Tibial nerve (tissue), 4 donors: Measurements from ENCODE around the gene CRTC1. TPM values are rescaled to one million over a fixed set of nuclear protein-coding genes. Genes with fewer than 3 reads are reported as not detected.

Experiments used
- DNase-seq, 2 donors: peaks; one replicate each; pipeline ENCODE4 v3.0.0-alpha.2; 2019; ENCODE audit warnings: low spot score in 2 of 2
- H3K27ac ChIP-seq, 4 donors: fragments of 200-600 bp; sonication (generic) in 3 of 4; one replicate each; pipeline ENCODE4 v1.5.1; 2017 to 2019; ENCODE audit warnings: mild to moderate bottlenecking in 1 of 4
- H3K27me3 ChIP-seq, 2 donors: fragments of 200-600 bp; sonication (generic) in 1 of 2; one replicate each; pipeline versions ENCODE4 v1.5.1 to v1.6.0; 2017 to 2019
- H3K36me3 ChIP-seq, 3 donors: fragments of 200-600 bp; sonication (generic); one replicate each; pipeline ENCODE4 v1.5.1; 2018 to 2019
- H3K4me1 ChIP-seq, 4 donors: fragments of 200-600 bp; sonication (generic) in 3 of 4; one replicate each; pipeline ENCODE4 v1.5.1; 2017 to 2019
- H3K4me3 ChIP-seq, 4 donors: fragments of 200-600 bp; sonication (generic) in 3 of 4; one replicate each; pipeline ENCODE4 v1.5.1; 2017 to 2019; ENCODE audit warnings: mild to moderate bottlenecking in 1 of 4, moderate library complexity in 1 of 4
- H3K9me3 ChIP-seq, 4 donors: fragments of 200-600 bp; sonication (generic) in 3 of 4; one replicate each; pipeline ENCODE4 v1.5.1; 2017 to 2019
- CTCF ChIP-seq, 5 experiments: fragments of 200-600 bp in 3 of 5; fragments of 450-650 bp in 2 of 5; sonication (generic) in 3 of 5; IDR thresholded peaks; one replicate each; pipeline ENCODE4 v1.5.1; 2016 to 2019; ENCODE audit warnings: antibody characterized with exemption in 5 of 5, mild to moderate bottlenecking in 3 of 5, moderate library complexity in 2 of 5
- EP300 ChIP-seq, 2 donors: sonication (generic); formaldehyde crosslinking; IDR thresholded peaks; one replicate each; pipeline ENCODE4 v1.6.1; 2017; ENCODE audit warnings: antibody characterized with exemption in 2 of 2, mild to moderate bottlenecking in 1 of 2
- POLR2A ChIP-seq, 2 donors: fragments of 450-650 bp; IDR thresholded peaks; one replicate each; pipeline ENCODE4 v1.6.1; 2017; ENCODE audit warnings: antibody characterized with exemption in 2 of 2, mild to moderate bottlenecking in 2 of 2, moderate library complexity in 2 of 2
- WGBS, 2 donors: methylation state at CpG; one replicate each; pipeline ENCODE4 v1.1.5; 2018; 5-methylcytosine and 5-hydroxymethylcytosine counted together
- total RNA-seq, 4 donors: library from RNA; depleted of rRNA; stranded (reverse); fragments of >200 nt; gene quantifications; one replicate each; pipeline ENCODE4 v1.1.0, GENCODE V29; 2016

Gene CRTC1
- total RNA-seq, 4 donors from 2014 or later, result 4.0 to 7.8 (median 6.7) TPM

- no peak overlapping the region for H3K27ac ChIP-seq
- H3K36me3 ChIP-seq, result peaks cover 0 to 17% (median 0%) of the 10 kb centered on the region in 3 donors
- no peaks in the 10 kb centered on the region for H3K9me3 ChIP-seq
- DNase-seq, result no peak
- H3K27me3 ChIP-seq, result peaks cover 0 to 22% of the 10 kb centered on the region in 2 donors
- H3K4me1 ChIP-seq, result peaks cover 0 to 26% (median 5%) of the 10 kb centered on the region in 4 donors
- no peak overlapping the region for H3K4me3 ChIP-seq
- no peak for TF ChIP-seq CTCF (IDR thresholded peaks at IDR 0.05)
- TF ChIP-seq EP300 (IDR thresholded peaks at IDR 0.05), result no peak
- no peak for TF ChIP-seq POLR2A (IDR thresholded peaks at IDR 0.05)
- 89 to 95% methylated on average over 5 to 8 of the region's 14 CpGs for WGBS, 2 donors
These were observed 97.6 kb downstream of the CRTC1 start for GRCh38 chr19:18781047-18781600.

GRCh38 chr19:18781885-18782527 lies 98.5 kb downstream of the CRTC1 start:
- no peak overlapping the region for H3K4me3 ChIP-seq
- no peak for DNase-seq
- H3K27ac ChIP-seq, result no peak overlapping the region
- WGBS, 2 donors, result 61% methylated on average over 19 to 20 of the region's 20 CpGs
- TF ChIP-seq CTCF (IDR thresholded peaks at IDR 0.05), result no peak
- TF ChIP-seq EP300 (IDR thresholded peaks at IDR 0.05), result no peak
- no peak for TF ChIP-seq POLR2A (IDR thresholded peaks at IDR 0.05)
- no peaks in the 10 kb centered on the region for H3K9me3 ChIP-seq
- peaks cover 0 to 30% of the 10 kb centered on the region in 2 donors for H3K27me3 ChIP-seq
- peaks cover 0 to 26% (median 5%) of the 10 kb centered on the region in 4 donors for H3K4me1 ChIP-seq
- H3K36me3 ChIP-seq, result peaks cover 0 to 10% (median 0%) of the 10 kb centered on the region in 3 donors

- H3K27me3 ChIP-seq, result peaks cover 3 to 37% of the 10 kb centered on the region in 2 donors
- no peak overlapping the region for H3K4me3 ChIP-seq
- 78 to 81% methylated on average over 18 to 21 of the region's 22 CpGs for WGBS, 2 donors
- H3K27ac ChIP-seq, result no peak overlapping the region
- no peaks in the 10 kb centered on the region for H3K9me3 ChIP-seq
- peaks cover 0 to 3% (median 0%) of the 10 kb centered on the region in 3 donors for H3K36me3 ChIP-seq
- no peak for DNase-seq
- TF ChIP-seq POLR2A (IDR thresholded peaks at IDR 0.05), result no peak
- H3K4me1 ChIP-seq, result peaks cover 0 to 24% (median 5%) of the 10 kb centered on the region in 4 donors
These were observed 99.2 kb downstream of the CRTC1 start for GRCh38 chr19:18782559-18783225.

GRCh38 chr19:18783958-18784785 lies 100.7 kb downstream of the CRTC1 start:
- DNase-seq, result no peak
- Histone ChIP-seq H3K36me3 (no peaks in the 10 kb centered on the region), H3K27ac (no peak overlapping the region), H3K27me3 (peaks cover 3 to 52% of the 10 kb centered on the region in 2 donors), H3K9me3 (no peaks in the 10 kb centered on the region), H3K4me1 (peaks cover 0 to 35% (median 14%) of the 10 kb centered on the region in 4 donors), H3K4me3 (no peak overlapping the region)
- WGBS, 2 donors, result 83 to 89% methylated on average over 19 of the region's 19 CpGs
- TF ChIP-seq EP300 (IDR thresholded peaks at IDR 0.05), result no peak
- TF ChIP-seq CTCF (IDR thresholded peaks at IDR 0.05), result no peak
- no peak for TF ChIP-seq POLR2A (IDR thresholded peaks at IDR 0.05)

- DNase-seq, result no peak
- Histone ChIP-seq H3K27ac (no peak overlapping the region), H3K4me1 (peaks cover 0 to 41% (median 20%) of the 10 kb centered on the region in 4 donors), H3K36me3 (no peaks in the 10 kb centered on the region), H3K4me3 (no peak overlapping the region), H3K27me3 (peaks cover 3 to 57% of the 10 kb centered on the region in 2 donors), H3K9me3 (no peaks in the 10 kb centered on the region)
- 69 to 76% methylated on average over 15 to 16 of the region's 16 CpGs for WGBS, 2 donors
- TF ChIP-seq POLR2A (IDR thresholded peaks at IDR 0.05) (no peak), CTCF (IDR thresholded peaks at IDR 0.05) (no peak), EP300 (IDR thresholded peaks at IDR 0.05) (no peak)
These were observed 101.3 kb downstream of the CRTC1 start for GRCh38 chr19:18784786-18785120.
